MCF 10A (cell line): ENCODE data around the gene POLN. TPM values are rescaled to one million over a fixed set of nuclear protein-coding genes. Genes with fewer than 3 reads are reported as not detected.

Source experiments
- BruUV-seq: library from RNA; stranded (reverse); fragments of 400-500 nt; replicated peaks from 2 replicates; lab custom pipeline; 2021; lab: Mats Ljungman, UMichigan
- CTCF ChIA-PET: fragments of 300-600 bp; sonication (Branson Sonifier 250); formaldehyde crosslinking; extraction: SDS; loops from one replicate; lab custom pipeline; 2021; ENCODE audit warnings: antibody characterized with exemption, inconsistent platforms; lab: Yijun Ruan, JAX
- POLR2A ChIA-PET: fragments of 300-600, 350-650 bp; sonication (Branson Sonifier 250); formaldehyde crosslinking; extraction: SDS; loops from one replicate; lab custom pipeline; 2020; ENCODE audit warnings: antibody characterized with exemption, inconsistent platforms; lab: Yijun Ruan, JAX
- DNase-seq: peaks from one replicate; pipeline ENCODE4 v3.0.0-alpha.2; 2018; ENCODE audit not compliant: unreplicated experiment
- H3K27ac Mint-ChIP-seq: one replicate; pipeline ENCODE4 v1.8.0; 2022; ENCODE audit warnings: mild to moderate bottlenecking, low read depth, mixed read lengths; ENCODE audit not compliant: unreplicated experiment
- H3K27me3 Mint-ChIP-seq: one replicate; pipeline ENCODE4 v1.8.0; 2022; ENCODE audit warnings: mixed read lengths; ENCODE audit not compliant: insufficient read depth, unreplicated experiment
- H3K36me3 Mint-ChIP-seq: one replicate; pipeline ENCODE4 v1.8.0; 2022; ENCODE audit warnings: mild to moderate bottlenecking, moderate library complexity, mixed read lengths; ENCODE audit not compliant: insufficient read depth, unreplicated experiment
- H3K4me1 Mint-ChIP-seq: one replicate; pipeline ENCODE4 v1.8.0; 2022; ENCODE audit warnings: mixed read lengths; ENCODE audit not compliant: insufficient read depth, unreplicated experiment
- H3K4me3 Mint-ChIP-seq: one replicate; pipeline ENCODE4 v1.8.0; 2022; ENCODE audit warnings: mild to moderate bottlenecking, moderate library complexity, mixed read lengths; ENCODE audit not compliant: unreplicated experiment
- H3K9me3 Mint-ChIP-seq: one replicate; pipeline ENCODE4 v1.8.0; 2022; ENCODE audit warnings: mixed read lengths; ENCODE audit not compliant: unreplicated experiment
- intact Hi-C: fragments of 100-400 bp; cut with micrococcal nuclease; formaldehyde crosslinking; loops from 2 replicates; pipeline ENCODE4 v1.14.1; 2022
- total RNA-seq: library from RNA; stranded (reverse); gene quantifications from 2 replicates; pipeline ENCODE4 v1.2.3, GENCODE V29; 2022
- TF ChIP-seq, protein P1 (sequence below): fragments of 200-600 bp; IDR thresholded peaks from one replicate; pipeline ENCODE4 v1.8.0; 2022; ENCODE audit warnings: antibody characterized with exemption, mild to moderate bottlenecking; ENCODE audit not compliant: unreplicated experiment

Gene POLN
- total RNA-seq, 1 experiment from 2014 or later = 3.1 TPM

DNA sequence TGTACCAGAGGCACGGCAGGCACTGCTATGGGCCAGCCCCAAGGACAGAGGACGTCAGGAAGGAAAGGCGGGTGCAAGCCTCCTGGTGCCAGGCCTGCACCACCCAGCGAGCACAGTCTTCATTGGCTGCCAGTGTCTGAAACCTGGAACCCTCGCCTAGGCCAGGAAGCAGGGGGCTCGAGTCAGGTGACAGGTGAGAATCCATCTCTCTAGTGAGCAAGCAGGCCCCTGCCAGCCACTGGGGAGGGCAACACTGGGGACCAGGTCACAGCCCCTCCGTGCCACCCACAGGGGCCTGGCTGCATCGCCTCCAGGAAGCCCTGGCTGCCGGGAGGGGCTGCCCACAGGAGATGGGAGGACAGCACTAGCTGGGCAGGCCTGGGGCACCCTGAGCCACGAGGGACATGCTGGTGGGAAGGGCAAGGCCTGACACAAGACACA, 6.9 kb upstream of the POLN start:
- CTCF ChIA-PET = no interaction called here
- TF ChIP-seq, protein P1, sequence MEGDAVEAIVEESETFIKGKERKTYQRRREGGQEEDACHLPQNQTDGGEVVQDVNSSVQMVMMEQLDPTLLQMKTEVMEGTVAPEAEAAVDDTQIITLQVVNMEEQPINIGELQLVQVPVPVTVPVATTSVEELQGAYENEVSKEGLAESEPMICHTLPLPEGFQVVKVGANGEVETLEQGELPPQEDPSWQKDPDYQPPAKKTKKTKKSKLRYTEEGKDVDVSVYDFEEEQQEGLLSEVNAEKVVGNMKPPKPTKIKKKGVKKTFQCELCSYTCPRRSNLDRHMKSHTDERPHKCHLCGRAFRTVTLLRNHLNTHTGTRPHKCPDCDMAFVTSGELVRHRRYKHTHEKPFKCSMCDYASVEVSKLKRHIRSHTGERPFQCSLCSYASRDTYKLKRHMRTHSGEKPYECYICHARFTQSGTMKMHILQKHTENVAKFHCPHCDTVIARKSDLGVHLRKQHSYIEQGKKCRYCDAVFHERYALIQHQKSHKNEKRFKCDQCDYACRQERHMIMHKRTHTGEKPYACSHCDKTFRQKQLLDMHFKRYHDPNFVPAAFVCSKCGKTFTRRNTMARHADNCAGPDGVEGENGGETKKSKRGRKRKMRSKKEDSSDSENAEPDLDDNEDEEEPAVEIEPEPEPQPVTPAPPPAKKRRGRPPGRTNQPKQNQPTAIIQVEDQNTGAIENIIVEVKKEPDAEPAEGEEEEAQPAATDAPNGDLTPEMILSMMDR = no peak
- no peak for DNase-seq
- peaks cover 31% of the 10 kb centered on the region for H3K36me3 Mint-ChIP-seq
- H3K9me3 Mint-ChIP-seq = no peaks in the 10 kb centered on the region
- POLR2A ChIA-PET = interaction anchor here (1.0 kb wide), 1 partner anchor 13 kb away, joined by 3 read pairs; the partner anchor contains the start of gene MXD4
- no peak overlapping the region for H3K27ac Mint-ChIP-seq
- no peaks in the 10 kb centered on the region for H3K27me3 Mint-ChIP-seq
- H3K4me1 Mint-ChIP-seq = peaks cover 10% of the 10 kb centered on the region
- H3K4me3 Mint-ChIP-seq = no peak overlapping the region
- BruUV-seq = no TSS peak
- intact Hi-C loops = no loop called here

DNA sequence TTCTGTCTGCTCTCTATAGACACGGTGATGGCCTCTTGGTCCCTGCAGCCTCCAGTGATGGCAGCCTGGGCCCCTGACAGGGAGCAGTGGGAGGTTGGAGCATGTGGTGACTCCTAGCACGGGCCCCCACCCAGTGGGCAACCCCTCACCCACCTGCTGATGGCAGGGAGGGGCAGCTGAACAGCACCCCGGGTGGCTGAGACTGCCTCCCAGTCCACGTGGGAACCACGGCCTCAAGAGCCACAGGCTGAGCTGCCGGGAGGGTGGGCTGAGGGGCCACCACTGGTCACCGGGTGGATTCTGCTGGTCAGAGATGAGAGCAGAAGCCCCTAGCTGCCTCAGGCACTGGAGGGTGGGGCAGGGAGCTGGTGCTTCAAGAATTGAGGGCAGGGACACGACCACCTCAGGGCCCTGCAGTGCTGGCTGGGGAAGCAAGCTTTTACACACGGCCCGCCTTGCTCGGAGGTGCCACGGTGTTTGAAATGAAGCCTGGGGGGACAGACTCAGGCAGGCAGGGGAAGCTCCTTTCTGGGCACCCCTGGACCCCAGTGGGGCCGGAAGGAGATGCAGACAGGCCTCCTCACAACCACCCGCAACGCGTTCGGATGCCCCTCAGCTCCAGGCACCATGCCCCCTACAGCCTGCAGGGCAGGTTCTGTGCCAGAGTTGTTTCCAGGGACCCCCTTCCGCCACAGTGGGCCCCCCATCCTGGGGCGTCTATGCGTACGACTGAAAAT, 6.3 kb upstream of the POLN start:
- DNase-seq = no peak
- Mint-ChIP-seq H3K27ac (no peak overlapping the region), H3K4me1 (peaks cover 14% of the 10 kb centered on the region), H3K9me3 (no peaks in the 10 kb centered on the region), H3K27me3 (no peaks in the 10 kb centered on the region), H3K4me3 (no peak overlapping the region), H3K36me3 (peaks cover 26% of the 10 kb centered on the region)
- ChIA-PET POLR2A (interaction anchor here (0.6 to 1.0 kb wide), 2 partner anchors 14 to 184 kb away, joined by 3 read pairs; partner anchors contain the start of gene MXD4), CTCF (no interaction called here)
- no TSS peak for BruUV-seq
- TF ChIP-seq, protein P1 = no peak
- intact Hi-C loops = no loop called here

DNA sequence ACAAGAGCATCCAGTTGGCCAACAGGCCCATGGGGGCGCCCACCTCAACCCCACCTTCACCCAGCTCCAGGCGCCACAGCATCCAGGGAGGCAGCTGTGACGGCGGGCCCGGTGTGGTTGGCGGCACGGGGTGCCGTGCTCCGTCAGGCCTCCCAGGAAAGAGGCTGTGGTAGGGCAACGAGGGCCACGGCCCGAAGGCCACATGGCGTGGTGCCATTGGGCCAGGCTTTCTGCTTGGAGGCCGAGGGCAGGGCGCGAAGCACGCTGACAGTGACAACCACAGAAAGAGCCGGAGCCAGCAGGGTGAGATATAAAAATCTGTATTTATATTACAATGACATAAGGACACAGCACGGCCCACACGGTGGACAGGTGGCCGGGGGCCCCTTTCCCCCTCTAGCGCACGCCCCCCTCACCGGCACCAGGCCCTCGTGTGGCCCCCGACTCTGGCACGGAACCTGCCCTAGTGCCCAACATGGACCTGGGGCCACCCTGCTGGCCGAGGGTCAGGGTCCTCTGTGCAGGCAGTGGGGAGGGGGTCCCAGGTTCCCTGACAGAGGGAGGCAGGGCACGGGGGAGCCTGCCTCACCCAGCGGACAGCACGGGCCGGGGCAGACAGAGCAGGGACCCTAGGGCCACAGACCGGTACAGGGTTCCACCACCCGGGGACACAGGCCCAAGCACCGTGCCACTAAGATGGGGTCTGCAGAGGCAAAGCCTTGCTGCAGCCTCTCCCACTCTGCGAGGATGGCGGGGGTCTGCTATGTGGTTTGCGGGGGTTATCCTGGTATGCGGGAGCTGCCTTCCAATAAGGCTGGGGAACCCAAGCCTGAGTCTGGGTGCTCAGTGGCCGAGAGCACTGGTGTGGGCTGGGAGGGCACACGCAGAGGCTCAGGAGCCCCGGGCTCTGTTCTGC, 5.5 kb upstream of the POLN start:
- CTCF ChIA-PET = no interaction called here
- DNase-seq = no peak
- intact Hi-C loops = no loop called here
- H3K27me3 Mint-ChIP-seq = no peaks in the 10 kb centered on the region
- POLR2A ChIA-PET = no interaction called here
- H3K27ac Mint-ChIP-seq = no peak overlapping the region
- no peak overlapping the region for H3K4me3 Mint-ChIP-seq
- H3K4me1 Mint-ChIP-seq = peaks cover 14% of the 10 kb centered on the region
- peaks cover 18% of the 10 kb centered on the region for H3K36me3 Mint-ChIP-seq
- TF ChIP-seq, protein P1 = no peak
- BruUV-seq = no TSS peak
- H3K9me3 Mint-ChIP-seq = no peaks in the 10 kb centered on the region
